ENCODE data around the gene IL12RB2.

Gene IL12RB2

DNA sequence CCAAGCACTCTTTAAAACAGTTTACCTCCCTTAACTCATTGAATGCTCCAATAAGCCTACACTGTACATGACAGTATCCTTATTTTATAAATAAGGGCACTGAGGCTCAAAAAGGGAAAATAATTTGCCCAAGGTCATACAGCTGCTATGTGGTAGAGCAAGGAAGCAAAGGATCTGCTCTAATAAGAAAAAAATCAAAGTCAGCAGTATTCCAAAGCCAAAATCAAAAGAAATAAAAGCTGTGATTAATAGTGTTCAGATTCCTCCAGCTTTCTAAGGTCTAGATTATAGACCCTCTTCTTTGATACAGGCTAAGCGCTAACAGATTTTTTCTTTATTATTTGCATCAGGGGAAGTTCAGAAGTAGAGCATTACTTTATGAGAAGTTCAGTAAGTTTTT, 39.3 kb downstream of the IL12RB2 start:
- no peak overlapping the region for H3K4me3 ChIP-seq (ENCODE audit: low read depth, low read length)

DNA sequence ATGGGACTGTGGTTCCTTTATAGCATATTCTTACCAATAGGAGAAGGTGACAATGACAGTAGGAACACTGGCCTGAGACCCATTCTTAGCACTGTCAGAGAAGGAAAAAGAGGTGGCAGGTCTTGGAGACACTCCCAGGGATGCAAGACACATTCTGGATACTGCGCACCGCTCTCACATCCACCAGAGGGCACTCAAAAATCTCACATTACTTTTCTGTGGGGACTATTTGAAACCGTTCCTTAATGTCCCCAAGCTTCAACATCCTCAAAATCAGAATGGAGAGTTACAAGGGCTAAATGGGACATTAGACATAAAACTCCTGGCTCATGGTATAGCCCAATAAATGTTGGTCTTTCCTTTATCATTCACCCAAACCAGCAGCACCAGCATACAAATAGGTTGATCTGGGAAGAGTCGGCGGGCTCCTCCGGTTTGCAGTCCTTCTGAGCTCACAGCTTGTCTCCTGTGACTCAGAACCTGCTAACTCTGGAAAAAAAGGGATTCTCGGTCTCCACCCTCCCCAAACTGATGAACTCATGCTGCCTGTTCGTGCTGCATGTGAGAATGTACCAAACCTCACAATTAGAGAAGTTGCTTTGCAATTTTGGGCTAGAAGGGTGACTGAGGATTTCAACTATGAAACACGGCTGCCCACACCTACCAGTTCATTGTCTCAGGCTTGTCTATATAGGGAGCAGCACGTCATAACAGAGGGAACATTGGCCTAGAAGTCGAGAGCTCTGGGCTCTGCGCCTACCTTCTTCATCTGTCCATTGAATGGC, 40.2 kb downstream of the IL12RB2 start:
- H3K4me3 ChIP-seq (ENCODE audit: low read depth, low read length), result no peak overlapping the region

DNA sequence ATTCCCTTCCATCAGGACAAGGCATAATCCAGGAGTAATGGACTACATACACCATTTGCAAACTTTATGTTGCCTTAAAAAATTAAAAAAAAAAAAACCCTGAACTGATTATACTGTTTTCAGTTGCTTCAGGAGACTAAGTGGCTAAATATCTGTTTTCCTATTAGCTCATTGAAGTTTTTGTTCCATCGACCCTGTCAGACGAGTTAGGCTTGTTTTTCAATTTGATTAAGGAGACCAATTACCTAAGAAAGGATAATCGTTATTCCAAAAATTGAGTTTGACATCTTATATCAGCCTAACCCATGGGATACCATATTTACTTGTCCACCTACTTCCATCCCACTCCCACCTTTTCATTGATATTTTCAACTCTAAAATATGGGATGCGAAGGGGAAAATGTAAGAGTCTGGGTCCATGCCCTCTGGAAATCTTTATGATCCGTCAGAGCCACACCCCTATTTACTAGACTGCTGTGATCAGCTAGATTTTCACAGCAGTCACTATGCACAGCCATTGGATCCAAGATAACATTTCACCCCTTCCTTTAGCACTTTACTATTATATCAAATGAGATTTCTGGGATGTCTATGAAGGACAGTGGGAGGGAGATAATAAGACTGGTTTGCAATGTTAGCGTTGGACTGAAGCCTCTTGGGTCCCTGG, 41.0 kb downstream of the IL12RB2 start:
- no peak overlapping the region for H3K4me3 ChIP-seq (ENCODE audit: low read depth, low read length)

DNA sequence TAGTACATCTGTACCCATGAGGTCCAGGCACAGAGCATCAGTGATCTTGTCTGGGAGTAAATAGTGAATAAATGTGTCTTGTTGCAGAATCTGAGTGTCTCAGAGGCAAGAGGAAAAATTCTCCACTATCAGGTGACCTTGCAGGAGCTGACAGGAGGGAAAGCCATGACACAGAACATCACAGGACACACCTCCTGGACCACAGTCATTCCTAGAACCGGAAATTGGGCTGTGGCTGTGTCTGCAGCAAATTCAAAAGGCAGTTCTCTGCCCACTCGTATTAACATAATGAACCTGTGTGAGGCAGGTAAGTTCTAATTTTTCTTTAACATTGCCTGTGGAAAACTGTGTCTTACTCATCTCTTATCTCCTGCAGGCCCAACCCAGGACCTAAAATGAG, 43.1 kb downstream of the IL12RB2 start:
- no peak overlapping the region for H3K4me3 ChIP-seq (ENCODE audit: low read depth, low read length)

DNA sequence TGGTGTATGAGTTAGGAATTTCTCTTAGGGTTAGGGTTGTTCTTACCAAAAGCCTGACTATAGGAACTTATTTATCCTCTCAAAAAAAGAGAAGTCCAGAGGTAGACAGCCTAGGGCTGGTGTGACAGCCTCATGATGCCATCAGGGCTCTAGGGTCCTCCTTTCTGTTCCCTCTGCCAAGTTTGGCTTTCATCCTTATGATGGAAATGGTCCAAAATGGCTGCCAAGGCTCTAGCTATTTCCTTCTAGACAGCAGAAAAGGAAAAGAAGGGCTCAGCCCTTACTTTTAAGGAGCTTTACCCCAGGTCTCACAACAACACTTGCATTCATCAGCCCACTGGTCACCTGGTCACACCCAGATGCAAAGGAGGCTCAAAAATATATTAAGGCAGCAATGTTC, 44.5 kb downstream of the IL12RB2 start:
- no peak overlapping the region for H3K4me3 ChIP-seq (ENCODE audit: low read depth, low read length)

DNA sequence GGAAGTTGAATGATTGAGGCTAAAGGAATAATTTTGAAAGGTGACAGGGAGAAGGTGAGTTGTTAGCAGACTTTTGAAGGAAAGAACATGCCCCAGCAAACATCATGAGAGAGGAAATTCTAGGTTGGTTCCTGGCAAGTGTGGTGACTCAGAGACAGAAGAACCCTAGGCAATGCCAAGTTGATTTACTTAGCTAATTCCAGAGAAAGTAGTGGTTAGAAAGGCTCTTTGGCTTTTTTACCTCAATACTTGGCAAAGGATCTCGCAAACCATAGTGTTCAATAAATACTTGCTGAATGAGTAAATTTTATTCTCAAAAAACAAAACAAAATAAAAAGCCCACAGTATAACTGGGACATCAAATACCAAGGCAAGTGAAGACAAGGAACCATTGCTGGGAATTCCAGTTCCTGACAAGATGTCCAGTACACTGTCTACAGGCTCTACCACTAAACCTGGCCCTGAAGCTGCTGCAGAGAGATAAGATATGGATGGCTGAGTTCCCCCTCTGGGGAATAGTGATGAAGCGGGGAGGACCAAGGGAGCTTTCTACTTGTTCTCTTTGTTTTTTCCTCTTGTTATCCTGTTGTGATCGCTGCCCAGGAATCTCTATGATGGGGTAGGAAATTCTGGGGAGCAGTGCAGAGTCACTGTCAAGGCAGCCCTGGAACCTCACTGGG, 48.2 kb downstream of the IL12RB2 start:
- H3K4me3 ChIP-seq (ENCODE audit: low read depth, low read length), result no peak overlapping the region

DNA sequence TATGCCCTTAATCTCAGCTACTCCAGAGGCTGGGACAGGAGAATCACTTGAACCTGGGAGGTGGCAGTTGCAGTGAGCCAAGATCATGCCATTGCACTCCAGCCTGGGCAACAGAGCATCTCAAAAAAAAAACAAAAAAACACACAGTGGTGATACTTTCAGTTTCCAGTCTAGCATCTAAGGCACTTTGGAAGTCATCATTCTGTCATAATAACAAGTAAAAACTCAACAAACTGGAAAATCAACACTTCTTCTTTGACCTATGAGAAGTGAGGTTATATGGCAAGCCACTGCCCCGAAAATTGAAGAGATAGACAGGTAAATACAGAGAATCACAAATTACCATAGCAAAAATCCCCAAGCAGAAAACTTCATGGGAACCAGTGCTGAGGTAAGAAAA, 51.9 kb downstream of the IL12RB2 start:
- H3K4me3 ChIP-seq (ENCODE audit: low read depth, low read length), result no peak overlapping the region

DNA sequence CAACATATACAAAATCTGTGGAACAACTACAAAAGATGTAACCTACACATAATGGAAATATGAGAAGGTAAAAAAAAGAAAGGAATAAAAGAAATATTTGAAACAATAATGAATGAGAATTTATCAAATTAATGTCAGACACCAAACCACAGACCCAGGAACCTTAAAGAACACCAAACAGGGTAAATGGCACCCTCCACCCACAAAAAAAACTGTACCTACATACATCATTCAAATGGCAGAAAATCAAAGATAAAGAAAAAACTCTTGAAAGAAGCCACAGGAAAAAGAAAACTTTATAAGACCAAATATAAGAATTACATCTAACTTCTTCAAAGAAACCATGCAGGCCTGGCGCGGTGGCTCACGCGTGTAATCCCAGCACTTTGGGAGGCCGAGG, 54.0 kb downstream of the IL12RB2 start:
- no peak overlapping the region for H3K4me3 ChIP-seq (ENCODE audit: low read depth, low read length)

DNA sequence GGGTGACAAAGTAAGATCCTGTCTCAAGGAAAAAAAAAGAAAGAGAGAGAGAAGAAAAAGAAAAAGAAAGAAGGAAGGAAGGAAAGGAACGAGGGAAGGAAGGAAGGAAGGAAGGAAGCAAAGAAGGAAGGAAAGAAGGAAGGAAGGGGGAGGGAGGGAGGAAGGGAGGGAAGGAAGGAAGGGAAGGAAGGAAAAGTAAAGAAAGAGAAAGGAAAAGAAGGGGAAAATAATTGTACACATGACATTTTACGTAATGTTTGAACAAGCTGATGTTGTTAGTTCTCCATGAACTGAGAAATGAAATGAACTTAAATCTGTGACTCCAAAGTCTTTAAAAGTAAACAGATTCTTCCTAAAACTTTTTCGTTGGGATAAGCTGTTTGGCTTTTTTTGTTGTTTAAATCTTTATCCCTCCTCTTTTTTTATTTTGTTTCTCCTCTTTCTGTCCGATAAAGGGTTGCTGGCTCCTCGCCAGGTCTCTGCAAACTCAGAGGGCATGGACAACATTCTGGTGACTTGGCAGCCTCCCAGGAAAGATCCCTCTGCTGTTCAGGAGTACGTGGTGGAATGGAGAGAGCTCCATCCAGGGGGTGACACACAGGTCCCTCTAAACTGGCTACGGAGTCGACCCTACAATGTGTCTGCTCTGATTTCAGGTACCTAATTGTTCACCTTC, 59.8 kb downstream of the IL12RB2 start:
- H3K4me3 ChIP-seq (ENCODE audit: low read depth, low read length), result no peak overlapping the region

DNA sequence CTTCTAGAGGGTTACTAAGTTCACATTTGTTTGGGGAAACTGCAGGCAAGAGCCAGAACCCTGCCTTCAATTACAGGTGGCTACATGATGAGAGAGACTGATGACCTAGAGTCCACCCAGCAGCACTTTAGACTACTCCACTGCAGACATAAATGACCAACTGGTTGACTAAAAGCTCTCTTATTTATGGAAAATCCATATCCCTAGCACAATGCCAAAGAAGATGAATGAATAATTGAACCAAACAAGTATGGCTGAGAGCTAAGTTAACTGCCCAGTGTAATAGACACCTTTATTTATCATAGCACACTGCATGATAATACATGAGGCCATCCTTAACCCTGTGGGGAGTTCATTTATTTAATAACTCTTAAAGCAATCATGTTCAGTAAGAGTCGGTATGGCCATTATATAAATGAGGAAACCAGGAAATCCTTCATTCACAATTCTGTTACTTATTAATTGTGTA, 60.4 kb downstream of the IL12RB2 start:
- no peak overlapping the region for H3K4me3 ChIP-seq (ENCODE audit: low read depth, low read length)

DNA sequence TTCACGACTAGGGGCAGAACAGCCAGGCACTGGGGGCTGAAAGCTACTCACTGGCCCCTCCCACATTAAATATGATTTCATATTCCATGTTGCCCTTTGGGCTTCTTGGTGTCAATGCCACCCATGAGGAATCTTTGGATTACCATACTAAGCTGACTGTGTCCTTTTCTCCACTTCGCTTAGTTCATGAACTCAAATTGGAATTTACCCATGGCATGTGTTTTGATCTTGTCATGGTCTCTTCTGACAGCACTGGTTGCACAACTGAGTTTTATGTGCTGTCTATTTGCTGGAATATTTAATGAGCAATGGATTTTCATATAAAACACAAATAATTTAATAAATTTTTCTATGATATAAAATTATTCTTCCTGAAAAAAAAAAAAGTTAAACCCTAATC, 63.4 kb downstream of the IL12RB2 start:
- no peak overlapping the region for H3K4me3 ChIP-seq (ENCODE audit: low read depth, low read length)

DNA sequence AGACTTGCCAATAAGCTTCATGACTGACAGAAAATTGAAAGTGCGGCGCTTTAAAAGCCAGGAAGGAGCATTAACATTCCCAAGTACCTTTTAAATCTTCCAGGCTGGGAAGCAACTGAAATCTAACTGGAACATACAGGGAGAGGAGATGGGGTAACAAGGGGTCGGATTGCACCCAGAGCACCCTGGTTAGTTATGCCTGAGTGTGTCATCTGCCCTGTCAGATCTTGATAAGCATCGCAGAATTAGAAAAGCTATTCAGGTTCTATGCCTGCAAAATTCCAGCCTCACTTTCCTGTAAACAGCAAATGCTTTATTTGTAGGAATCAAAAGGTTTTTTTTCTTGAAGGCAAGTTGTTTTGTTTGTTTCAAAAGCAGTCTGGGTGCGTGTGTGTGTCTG, 64.0 kb downstream of the IL12RB2 start:
- no peak overlapping the region for H3K4me3 ChIP-seq (ENCODE audit: low read depth, low read length)

DNA sequence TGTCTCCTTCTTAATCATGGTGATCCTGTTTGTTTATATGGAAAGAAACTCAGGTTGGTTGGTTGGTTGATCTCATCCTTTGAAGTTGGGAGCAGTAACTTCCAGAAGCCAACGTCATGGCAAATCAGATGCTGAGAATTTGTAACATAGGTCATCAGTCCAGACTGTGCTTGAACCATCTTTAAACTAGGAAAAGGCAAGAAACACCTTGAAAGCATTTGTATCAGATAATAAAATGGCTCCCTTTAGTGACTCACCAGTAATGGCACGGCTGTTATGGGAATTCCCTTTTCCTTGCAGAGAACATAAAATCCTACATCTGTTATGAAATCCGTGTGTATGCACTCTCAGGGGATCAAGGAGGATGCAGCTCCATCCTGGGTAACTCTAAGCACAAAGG, 64.5 kb downstream of the IL12RB2 start:
- H3K4me3 ChIP-seq (ENCODE audit: low read depth, low read length), result no peak overlapping the region

DNA sequence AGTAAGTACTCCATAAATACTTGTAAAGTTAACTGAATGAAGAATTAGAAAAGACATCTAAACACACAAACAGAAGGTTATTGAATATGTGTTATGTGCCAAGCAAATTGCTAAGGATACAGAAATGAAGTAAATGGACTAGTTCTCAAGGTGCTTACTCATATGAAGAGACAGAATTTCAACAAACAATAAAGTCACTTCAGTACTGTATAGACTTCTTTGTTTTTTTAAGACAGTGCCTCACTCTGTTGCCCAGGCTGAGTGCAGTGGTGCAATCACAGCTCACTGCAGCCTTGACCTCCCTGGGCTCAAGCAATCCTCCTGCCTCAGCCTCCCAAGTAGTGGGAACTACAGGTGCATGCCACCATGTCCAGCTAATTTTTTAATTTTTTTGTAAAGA, 65.2 kb downstream of the IL12RB2 start:
- H3K4me3 ChIP-seq (ENCODE audit: low read depth, low read length), result no peak overlapping the region

DNA sequence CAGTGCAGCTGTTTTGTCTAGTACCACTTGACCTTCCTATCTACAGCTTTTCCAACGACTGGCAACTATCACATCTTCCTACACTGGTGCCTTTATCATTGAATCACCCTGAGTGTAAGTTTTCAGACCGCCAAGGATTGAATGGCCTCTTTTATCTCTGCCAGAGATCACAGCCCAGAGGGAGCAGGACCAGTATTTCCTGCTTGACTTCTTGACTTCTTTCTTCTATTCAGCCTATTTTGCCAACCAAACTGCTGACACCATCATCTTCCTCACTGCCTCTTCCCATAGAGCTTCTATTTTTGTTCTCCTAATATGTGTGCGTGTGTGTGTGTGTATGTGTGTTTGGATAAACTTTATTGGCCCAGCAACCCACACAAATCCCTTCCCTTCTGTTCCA, 68.7 kb downstream of the IL12RB2 start:
- no peak overlapping the region for H3K4me3 ChIP-seq (ENCODE audit: low read depth, low read length)

DNA sequence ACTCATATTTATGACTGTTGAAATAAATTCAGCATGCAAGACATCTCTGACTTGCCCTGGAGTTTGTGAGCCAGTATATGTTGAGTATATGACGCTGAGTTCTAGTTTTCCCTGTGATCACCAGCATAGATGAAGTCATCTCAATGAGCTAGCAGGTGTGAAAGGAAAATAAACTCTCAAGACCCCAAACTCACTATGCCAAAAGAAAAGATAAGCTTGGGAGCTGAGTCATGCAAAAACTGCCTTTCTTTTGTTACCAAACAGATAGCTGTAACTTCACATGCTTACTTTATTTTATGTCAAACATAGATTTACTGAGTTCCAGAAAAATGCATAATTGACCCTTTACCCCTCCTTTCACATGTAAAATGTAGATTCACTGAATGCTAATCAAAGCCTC, 69.6 kb downstream of the IL12RB2 start:
- no peak overlapping the region for H3K4me3 ChIP-seq (ENCODE audit: low read depth, low read length)

DNA sequence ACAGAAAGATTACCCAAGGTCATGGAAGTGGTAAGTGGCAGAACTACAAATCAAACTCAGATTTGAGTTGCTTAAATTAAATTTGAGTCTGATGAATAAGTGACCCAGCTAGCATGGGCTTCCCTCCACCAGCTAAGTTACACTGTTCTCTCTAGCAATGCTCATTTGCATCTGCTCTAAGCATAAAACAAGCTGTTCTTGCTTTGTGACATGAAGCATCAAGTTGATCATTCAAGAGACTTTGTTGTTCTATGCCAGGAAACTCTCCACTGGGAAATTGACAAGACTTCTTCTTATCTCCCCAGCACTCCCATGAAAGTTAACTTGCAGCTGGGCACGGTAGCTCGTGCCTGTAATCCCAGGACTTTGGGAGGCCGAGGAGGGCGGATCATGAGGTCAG, 73.5 kb downstream of the IL12RB2 start:
- H3K4me3 ChIP-seq (ENCODE audit: low read depth, low read length), result no peak overlapping the region

DNA sequence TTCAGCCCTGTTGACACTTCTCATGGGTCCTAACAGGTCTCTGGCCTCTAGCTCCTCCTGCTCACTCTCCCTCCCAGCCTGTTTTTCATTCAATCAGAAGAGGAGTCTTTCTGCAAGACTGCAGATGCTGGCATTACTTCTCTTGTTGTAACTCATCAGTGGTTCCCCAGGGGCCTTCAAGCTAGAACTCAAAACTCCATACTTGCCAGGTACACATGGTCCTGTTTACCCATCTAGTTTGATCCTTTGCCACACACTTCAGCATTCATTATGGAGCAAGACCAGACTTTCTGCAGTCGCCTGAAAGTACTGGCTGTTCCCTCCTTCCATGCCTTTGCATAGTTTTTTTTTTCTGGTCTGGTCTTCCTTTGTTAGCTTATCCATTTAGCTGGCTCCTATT, 74.6 kb downstream of the IL12RB2 start:
- no peak overlapping the region for H3K4me3 ChIP-seq (ENCODE audit: low read depth, low read length)

DNA sequence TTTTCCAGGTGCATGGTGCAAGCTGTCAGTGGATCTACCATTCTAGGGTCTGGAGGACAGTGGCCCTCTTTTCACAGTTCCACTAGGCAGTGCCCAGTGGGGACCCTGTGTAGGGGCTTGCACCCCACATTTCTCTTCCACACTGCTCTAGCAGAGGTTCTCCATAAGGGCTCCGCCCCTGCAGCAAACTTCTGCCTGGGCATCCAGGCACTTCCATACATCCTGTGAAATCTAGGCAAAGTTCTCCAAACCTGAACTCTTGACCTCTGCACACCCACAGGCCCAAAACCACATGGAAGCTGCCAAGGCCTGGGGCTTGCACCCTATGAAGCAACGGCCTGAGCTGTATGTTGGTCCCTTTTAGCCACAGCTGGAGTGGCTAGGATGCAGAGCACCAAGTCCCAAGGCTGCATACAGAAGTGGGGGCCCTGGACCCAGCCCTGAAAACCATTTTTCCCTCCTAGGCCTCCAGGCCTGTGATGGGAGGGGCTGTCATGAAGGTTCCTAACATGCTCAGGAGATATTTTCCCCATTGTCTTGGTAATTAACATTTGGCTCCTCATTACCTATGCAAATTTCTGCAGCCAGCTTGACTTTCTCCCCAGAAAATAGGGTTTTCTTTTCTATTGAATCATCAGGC, 76.4 kb downstream of the IL12RB2 start:
- H3K4me3 ChIP-seq (ENCODE audit: low read depth, low read length), result no peak overlapping the region

DNA sequence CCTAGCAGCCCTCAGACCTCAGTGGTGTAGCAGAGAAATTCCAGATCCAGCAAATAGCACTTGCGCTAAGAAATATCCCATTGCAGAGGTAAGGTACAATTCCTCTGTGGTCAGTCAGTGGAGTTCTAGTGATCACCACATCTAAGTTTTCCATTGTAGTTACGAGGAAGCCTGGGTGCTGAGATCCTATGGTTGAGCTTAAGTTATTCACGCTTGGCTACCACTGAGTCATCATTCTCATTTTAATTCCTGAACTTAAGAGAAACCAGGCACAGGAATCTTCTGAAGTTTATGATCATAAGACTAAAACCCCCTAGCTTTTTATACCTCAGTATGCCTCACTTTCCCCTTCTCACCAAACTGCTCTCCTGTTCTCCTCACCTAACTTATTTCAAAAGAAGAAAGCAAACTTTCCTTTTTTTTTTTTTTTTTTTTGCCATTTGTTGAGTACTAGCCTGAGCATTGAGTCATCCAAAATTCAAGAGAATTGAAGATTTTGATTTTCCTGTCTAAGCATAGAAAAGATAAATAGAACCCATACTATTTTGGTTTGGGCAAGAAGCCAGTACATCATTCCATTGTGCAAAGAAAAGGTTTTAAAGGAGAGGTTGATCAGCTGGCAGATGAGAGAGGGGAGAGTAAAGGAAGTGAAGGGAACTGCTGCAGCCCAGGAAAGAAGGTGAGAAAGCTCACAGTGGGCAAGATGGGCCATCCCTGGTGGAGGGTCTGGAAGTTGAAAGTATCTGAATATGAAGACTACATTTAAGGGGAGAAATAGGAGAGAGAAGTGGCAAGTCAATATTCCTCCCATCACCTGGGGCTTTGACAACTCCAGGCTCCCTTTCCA, 82.6 kb downstream of the IL12RB2 start:
- H3K4me3 ChIP-seq (ENCODE audit: low read depth, low read length), result no peak overlapping the region

All from iPS-11a (cell line).